ENCODE data around the gene SLC35D1.
"Not testable (repeated sequence)": the region's sequence is repeated elsewhere in the genome, so short reads cannot be mapped to it uniquely, and the experiment has no call there.

Gene SLC35D1

DNA sequence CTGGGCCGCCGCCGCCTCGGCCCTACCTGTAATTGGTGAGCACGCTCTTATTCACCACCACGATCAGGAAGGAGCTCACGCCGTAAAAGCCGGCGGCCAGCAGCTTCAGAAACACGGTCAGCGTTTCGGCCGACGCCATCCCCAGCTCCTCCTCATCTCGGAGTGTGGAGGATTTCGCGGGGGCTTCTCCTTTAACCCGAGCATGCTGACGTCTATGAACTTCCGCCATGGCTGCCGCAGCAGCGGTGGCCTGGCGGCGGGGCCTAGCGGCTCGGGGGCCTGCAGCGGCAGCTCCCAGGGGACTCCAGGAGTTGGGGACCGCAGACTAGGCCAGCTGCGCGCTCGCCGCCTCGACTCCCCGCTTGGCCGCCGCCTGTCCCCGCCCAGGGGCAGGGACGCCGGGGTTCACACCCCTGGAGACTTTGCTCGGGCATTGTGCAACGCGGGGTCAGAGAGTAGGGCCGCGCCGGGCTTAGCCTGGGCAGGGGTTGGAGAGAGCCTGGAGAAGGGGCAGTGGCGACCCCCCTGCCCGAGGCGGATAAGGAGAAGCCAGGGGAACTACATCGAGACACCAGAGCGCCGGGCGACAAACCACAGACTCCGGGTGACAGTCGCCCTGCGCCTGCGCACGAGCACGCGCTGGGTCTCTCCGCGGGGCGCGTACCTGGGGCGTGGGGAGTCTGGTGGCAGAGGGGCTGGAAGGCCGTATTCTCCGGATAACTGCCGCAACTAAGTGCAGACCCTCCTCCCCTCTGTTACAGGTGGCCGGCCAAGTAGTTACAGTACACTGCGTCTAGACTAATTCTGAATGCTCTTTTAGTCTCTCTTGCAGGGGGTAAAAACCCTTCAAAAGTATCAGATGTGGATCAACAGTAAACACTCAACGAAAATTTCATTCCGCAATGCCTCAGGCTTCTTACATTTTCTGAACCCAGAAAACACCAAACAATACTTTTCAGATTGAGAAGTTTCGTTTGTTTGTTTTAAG, at the start of gene SLC35D1:
Gene SLC35D1, minus strand, starts transcription at position 364 of the 988 bp plus-strand sequence. Its CDS starts 135 bp downstream, at position 229.
- peak; percentile 82 for DNase-seq

DNA sequence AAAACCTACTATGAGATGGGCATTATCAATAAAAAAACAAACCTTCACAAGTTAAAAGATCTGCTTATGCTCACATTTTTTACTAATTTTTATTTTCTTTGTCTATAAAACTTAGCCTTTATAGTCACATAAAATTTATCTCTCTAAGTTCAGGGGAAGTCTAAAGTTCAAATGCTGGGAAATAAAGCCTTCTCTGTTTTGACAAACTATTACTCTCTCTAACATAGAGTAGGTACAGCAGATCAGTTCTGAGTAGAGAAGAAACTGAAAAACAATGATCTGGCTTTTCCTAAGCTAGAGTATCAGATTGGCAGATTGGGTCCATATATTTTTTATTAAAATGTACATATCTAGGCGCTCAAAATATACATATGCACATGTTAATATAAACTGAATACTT, 49.6 kb upstream of the SLC35D1 start:
- no peak for DNase-seq

DNA sequence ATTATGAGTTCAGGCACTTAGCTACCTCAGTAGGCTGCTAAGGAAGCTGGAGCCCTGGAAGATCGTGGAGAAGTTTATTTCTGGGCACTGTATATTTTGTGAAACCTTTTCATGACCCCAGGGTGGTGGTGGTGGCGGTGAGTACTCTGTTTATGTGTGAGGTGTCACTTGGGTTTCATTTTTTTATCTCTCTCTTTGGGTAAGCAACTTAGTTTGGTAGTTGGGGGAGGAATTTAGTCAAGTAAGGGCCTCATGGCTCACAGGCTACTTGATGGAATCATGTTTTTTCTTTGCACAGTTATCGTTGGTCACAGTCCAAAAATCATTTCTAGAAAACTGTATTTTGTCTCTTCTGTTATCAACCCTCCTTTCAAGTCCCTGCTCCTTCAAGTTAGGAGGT, 46.9 kb upstream of the SLC35D1 start:
- no peak for DNase-seq

DNA sequence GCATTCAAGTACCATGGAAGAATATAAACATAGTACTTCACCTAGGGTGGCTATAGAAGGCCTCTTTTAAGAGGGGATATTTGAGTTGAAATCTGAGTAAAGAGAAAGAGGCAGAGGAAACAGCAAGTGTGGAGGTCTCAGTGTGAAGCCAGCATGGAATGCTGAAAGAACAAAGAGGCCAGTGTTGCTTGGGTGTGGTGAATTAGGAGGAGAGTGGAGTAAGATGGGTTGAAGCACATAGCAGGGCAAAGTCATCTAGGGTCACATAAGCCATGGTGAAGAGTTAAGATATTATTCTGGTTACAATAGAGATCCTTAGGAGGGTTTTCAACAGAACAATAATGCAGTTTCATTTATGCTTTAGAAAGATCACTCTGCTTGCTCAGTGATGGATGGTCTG, 43.4 kb upstream of the SLC35D1 start:
- DNase-seq = no peak

DNA sequence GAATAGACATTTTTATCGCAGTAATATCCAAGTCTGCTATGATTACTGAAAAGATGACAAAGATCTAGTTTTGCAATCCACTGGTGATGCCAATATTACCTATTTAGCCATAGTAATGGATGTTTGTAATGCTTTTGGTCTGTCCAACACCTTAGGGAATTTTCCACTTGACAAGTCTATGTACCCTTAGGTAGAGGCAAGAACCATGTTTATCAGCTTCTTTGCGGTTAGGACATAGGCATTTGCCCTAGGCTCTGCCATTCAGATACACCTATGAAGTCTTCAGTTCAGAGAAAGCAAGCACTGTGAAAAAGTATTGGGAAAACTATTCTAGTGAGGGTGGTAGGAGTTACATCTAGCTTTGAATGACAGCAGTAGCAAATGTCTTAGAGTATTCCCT, 40.2 kb upstream of the SLC35D1 start:
- no peak for DNase-seq

DNA sequence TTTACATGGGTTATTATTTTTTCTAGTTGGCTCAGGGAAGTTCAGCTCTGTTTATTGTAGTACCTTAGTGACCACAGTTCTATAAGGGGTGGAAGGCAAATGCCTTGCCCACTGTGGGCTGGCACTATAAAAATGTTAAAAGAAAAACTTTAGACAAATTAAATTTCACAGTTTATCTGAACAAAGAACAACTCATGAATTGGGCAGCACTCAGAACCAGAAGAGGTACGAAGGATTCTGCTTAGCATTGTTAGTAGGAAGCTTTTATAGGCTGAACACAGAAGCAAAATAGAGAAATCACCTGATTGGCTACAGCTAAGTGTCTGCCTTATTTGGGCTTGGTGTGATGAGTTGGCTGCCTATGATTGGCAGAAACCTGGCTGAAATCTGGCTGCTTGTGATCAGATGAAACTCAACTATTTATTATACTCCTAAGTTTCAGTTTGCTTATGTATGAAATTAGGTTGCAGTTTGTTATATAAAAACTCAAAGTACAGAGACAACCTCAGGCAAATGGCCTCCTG, 35.8 kb upstream of the SLC35D1 start:
- no peak for DNase-seq

DNA sequence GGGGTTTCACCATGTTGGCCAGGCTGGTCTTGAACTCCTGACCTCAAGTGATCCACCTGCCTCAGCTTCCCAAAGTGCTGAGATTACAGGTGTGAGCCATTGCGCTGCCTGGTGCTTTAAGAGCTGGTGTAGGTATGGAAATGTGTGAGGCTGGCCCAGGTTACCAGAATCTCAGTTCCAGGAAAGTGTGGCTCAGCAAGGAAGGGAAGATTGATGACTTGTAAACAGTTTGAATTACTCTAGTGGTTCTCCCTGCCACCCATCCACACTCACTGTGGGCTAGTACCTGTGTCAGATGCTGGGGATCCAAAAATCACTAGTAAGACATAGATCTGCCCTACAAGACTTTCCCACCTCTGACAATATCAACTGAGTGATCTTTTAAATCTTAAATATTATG, 34.5 kb upstream of the SLC35D1 start:
- no peak for DNase-seq

DNA sequence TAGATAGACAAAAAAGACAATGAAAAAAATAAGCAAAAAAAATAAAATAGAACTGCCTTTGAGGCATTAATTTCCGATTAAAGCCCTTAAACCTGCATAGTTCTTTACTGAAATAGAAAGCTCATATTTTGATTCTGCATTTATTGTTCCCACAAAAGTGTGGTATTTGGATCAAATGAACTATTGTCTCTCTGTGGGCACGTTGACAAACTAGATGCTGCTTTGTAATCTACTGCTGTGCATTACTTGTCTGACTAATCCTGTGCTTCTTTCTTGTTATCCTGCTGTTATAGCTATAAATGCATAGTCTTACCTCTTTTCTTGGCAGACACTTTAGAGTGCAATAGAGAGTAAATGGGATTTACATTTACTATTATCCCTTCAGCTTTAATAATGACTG, 31.4 kb upstream of the SLC35D1 start:
- no peak for DNase-seq

DNA sequence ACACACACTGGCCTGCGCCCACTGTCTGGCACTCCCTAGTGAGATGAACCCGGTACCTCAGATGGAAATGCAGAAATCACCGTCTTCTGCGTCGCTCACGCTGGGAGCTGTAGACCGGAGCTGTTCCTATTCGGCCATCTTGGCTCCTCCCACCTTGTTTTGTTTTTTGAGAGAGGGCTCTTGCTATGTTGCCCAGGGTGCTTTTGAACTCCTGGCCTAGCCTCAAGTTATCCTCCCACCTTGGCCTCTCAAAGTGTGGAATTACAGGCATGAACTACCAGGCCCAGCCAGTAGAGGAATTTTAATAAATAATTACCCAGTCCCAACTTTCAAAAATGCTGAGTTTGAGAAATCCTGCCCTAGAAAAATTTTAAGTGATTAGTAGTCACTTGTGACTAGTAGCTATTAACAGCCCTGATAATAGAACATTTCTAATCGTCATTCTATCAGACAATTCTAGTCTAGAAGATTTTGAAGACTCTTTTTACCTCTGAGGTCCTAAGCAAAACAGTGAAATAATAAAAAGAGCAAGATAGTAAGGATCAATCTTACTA, 30.9 kb upstream of the SLC35D1 start:
- no peak for DNase-seq

DNA sequence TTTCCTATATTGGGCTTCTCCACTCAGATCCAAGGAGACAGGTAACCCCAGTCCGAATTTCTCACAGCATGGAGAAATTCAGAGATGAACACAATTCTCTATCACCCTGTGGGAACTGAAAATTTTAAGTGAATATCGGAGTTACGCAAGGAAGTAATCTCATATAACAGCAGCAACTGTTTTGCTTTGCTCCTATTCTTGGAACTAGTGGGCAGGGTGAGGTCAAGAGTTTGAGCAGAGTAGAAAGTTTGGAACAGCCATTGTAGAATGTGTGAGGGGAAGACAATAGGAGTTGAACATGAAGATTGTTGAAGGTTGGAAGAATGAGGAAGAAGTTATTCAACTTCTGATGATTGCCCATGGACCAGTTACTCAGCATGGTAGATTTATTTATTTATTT, 24.3 kb upstream of the SLC35D1 start:
- peak; percentile 57 for DNase-seq

DNA sequence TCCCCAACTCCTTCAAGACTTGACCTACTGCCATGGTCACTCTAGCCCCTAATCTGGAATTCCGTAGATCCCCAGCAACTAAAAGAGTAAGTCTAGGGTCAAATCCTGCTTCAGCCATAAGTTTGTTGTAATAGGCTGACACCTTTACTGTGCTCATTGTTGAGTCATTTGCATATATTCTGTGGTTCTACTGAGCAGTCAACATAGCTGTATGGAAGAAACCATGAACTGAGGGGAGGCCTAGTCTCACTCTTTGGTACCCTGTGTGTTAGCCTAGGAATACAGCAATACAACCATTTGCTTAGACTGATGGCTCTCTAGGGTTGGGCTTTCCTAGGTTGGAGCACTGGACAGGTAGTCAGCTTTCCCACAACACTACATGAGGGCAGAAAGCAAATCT, 23.6 kb upstream of the SLC35D1 start:
- no peak for DNase-seq

DNA sequence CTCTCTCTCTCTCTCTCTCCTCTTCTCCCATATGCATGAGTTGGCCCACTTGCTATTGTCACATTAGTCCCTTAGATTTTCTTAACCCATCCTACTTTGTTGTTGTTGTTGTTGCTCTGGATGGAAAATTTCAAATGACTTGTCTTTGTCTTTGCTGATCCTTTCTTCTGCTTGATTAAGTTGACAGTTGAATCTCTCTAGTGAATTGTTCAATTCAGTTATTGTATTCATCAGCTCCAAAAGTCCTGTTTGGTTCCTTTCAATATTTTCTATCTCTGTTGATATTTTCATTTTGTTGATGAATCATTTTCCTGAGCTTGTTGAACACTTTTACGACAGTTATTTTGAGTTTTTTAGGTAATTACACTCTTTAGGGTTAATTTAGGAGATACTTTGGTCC, 18.8 kb upstream of the SLC35D1 start:
- DNase-seq = no peak

DNA sequence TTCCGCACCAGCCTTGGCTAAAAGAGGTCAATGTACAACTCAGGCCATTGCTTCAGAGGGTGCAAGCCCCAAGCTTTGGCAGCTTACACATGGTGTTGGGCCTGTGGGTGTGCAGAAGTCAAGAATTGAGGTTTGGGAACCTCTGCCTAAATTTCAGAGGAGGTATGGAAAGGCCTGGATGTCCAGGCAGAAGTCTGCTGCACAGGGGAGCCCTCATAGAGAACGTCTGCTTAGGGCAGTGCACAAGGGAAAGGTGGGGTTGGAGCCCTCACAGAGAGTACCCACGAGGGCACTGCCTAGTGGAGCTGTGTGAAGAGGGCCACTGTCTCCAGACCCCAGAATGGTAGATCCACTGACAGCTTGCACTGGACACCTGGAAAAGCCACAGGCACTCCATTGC, 13.7 kb upstream of the SLC35D1 start:
- DNase-seq = not testable (repeated sequence)

DNA sequence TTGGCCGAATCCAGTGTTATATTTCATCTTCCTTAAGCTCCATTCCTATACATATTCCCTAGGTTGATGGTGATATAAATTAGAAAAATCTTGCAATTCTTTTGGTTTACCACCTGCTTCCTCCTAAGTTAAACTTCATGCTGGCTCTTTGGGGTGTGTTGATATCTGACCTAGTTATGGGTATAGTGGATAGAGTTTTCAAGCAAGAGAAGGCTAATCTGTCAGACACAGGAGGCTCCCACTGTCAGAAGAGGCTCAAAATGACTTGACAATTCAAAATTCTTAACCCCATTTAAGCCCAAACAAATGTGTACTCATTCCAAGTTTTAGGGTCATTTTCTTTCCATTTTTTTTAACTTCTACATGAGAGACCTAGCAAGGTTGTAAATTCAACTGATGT, 8.5 kb upstream of the SLC35D1 start:
- DNase-seq = no peak

DNA sequence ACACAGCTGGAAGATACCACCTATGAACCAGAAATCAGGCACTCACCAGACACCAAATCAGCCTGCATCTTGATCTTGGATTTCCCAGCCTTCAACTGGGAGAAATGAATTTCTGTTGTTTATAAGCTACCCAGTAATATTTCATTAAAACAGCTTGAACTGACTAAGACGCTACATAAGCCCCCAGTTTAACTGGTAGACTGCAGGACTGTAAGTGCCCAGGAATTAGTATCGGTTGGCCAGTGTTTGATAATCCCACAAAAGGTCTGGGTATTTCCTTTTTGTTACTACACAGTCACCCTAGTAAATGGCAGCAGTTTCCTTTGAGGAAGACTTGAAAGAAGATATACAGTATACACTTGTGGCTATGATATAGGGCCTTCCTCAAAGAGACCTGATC, 7.3 kb upstream of the SLC35D1 start:
- DNase-seq = no peak

DNA sequence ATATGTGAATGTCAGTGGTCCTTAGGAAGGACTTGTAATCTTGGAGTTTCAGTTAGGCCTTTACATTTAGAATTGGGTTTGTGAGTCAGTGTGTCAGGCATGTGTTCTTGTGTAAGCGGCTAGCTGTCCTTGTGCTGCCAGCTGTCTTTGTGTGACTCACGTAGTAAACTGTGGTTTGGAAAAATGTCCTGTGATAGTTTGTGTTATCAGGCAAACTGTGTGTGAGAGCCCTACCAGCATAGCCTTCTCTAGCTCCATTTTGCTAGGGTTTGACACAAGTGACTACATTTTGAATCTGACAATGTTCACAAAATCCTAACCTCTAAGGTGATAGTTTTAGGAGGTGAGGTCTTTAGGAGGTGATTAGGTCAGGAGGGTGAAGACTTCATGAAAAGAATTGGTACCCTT, 6.9 kb upstream of the SLC35D1 start:
- no peak for DNase-seq

DNA sequence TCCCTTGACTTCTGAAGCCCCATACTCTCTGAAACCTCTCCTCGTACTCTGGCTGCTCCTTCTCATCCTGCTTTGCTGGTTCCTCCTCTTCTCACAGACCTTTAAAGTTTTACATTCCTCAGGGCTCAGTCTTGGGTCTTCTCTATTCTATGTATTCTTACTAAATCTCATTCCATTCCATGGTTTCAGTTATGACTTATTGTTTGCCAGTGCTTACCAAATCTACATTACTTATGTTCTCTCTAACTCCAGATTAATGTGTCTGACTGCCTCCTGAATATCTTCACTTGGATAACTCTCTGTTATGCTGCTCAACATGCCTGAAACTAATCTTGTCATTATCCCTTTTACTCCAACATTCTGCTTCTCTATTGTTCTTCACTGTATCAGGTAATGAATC, 5.4 kb upstream of the SLC35D1 start:
- no peak for DNase-seq

DNA sequence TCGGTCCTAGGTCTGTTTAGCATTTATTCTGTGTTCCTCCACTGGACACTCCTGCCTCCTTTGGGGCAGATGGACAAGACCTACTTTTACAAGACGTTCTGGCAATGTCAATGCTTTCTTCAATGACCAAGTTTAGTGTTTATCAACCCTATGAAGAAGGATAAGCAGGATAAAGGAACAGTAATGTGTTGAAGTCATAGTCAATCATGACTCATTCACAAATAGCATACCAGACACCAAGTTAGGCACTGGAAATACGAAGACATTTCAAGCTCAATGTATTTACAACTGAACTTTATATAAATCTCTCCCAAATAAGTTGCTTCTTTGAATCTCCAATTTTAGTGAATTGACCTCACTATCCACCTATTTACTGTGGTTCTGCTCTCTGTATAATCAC, 4.8 kb upstream of the SLC35D1 start:
- no peak for DNase-seq

DNA sequence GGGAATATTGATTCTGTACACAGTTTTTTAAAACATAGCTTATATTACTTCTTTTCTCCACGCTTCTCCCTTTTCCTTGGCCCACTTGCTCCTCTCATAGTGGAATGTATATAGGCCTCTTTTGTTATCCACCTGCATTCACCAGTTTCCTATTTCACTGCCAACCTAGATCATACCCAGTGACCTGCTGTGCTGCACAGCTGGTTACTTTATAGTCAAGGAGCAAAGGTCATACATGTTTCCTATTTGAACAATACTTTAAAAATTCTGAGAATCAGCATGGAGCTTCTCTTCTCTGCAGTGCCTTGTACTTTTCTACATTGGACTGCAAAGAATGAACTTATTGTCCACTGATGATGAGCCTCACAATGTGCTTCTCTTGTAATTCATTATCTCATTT, 4.3 kb upstream of the SLC35D1 start:
- DNase-seq = no peak

DNA sequence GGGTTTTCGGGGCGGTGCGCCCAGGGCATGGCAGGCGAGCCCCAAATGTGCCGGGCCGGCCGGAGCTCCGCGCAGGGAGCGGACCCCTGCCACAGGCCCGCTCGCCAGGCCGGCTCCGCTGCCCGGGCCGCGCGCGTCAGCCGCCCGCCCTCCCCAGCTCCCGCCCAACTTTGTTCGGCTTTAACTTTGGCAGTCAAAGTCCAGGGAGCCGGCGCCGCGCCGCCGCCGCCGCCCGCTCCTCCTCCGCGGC, 488 bp downstream of the SLC35D1 start:
- no peak for DNase-seq

DNA sequence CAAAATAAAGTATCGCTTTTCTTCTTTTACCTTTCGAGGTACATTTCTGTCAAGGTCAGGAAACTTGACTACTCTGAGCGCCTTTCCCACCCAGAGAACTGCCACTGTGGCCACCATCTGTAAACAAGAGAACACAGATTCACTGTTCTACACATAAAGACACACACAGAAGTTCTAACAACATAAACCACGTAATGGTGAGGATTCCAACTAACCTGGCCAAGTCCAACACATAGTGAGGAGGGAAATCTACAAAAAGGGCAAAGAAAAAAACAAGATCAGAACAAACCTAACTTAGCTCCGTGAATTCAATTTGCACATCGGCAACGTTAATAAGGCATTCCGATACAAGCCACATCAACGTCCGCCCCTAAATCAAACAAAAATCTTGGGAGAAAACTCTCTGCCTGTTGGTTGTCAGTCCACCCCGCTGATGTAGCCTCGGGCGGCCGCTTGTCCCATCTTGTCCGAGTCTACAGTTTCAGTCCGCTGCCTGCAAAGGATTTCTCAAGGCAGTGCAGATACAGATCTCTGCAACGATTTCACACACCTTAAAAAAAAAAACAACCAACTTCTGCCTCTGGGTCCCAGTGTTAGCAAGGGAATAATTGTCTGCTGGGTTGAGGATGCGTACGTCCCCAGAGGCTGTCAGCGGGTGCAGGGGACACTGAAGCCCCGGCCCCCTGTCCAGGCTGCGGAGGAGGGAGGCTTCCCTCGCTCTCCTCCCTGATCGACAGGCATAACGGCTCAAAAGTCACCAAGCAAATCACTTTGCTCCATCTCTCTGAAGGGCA, 1.0 kb downstream of the SLC35D1 start:
- peak; percentile 68 for DNase-seq

DNA sequence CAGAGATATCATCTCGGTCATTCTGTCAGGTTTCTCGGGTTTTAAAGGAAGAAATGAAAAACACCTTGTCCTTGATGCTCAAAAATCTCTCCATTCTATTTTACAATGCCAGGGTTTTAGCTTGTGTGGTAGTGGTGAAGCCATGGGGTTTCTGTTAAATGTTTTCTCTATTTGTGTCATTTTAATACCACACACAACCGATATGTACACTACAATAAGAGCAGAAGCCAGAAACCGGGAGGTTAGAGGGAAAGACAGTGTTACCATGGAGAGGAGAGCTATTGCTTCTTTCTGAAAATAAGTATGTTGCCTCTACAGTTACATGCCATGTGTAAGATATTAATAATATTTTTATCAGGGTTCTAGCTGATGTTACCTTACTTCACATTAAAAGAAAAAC, 2.8 kb downstream of the SLC35D1 start:
- no peak for DNase-seq

DNA sequence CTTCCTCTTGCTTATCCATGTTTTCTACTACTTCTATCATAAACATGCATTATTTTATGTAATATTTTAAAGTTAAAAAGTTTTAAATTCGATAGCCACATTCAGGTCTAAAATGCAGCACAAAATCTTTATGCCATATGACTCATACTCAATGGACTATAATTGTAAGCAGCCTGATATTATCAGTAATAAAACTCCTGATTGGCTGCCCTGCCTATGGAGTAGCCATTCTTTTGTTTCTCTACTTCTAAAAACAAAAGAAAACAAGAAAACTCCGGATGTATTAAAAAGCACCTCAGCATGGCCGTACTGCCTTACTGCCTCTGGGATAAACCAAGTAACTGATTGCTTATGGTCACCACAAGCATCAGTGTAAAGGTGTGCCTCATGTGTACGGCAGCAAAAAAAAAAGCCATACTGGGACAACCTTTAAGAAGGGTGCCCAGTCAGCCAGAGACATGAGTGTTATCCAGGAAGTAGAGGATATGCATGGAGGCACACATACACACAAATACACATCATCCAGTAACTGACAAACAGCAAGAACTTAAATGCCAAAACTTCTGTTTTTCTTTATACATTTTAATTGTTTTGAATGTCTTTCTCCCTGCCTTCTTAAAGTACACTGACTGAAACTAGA, 9.2 kb downstream of the SLC35D1 start:
- DNase-seq = no peak
